ENCODE results near the gene MBLAC1.
A peak's percentile ranks its signal among the peaks of the same experiment; 100 is the strongest.

Gene MBLAC1, protein sequence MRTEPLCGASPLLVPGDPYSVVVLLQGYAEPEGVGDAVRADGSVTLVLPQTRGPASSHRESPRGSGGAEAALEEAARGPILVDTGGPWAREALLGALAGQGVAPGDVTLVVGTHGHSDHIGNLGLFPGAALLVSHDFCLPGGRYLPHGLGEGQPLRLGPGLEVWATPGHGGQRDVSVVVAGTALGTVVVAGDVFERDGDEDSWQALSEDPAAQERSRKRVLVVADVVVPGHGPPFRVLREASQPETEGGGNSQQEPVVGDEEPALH

DNA sequence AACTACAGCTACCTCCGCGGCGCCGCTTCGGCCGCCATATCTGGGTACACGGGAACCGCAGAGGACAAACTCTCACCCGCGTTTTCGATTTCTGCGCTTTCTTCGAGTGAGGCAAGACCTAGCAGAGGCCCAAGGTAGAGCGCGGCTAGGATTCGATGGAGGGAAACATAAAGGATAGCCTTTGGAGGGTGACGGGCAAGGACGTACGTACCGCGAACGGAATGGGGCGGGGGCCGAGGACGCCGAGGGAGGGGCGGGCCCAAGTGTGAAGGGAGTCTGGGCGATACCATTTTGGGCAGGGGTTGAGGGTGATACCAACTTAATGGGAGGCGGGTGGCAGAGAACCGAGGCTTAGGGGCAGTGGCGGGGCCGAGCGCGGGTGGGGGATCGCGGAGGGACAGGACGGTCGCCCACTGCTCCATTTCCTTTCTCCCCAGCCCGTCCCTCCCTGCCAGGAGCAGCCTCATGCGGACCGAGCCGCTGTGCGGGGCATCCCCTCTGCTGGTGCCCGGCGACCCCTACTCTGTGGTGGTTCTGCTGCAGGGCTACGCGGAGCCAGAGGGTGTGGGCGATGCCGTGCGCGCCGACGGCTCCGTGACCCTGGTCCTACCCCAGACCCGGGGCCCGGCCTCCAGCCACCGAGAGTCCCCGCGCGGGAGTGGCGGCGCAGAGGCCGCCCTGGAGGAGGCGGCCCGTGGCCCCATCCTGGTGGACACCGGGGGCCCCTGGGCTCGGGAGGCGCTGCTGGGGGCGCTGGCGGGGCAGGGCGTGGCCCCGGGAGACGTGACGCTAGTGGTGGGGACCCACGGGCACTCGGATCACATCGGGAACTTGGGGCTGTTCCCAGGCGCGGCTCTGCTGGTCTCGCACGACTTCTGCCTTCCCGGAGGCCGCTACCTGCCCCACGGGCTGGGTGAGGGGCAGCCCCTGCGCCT lies at the start of gene MBLAC1:
MBLAC1 (plus strand) TSS at position 37 of the 935 bp plus-strand sequence; CDS start at position 466, 429 bp downstream.
- peak; percentile 88 for DNase-seq (ENCODE audit: low spot score)

GRCh38 chr7:100077205-100077604 lies 49.6 kb upstream of the MBLAC1 start:
- no peak for DNase-seq (ENCODE audit: low spot score)

- no peak for DNase-seq (ENCODE audit: low spot score)
These were observed 47.7 kb upstream of the MBLAC1 start for GRCh38 chr7:100079024-100079560.

GRCh38 chr7:100080907-100081534 lies 45.7 kb upstream of the MBLAC1 start:
- no peak for DNase-seq (ENCODE audit: low spot score)

- DNase-seq (ENCODE audit: low spot score), result peak; percentile 87
These were observed 45.1 kb upstream of the MBLAC1 start, which contains the start of gene ZNF3 for GRCh38 chr7:100081535-100082102. Gene ZNF3, minus strand, starts transcription at chr7:100081723. Its CDS starts 4,366 bp downstream, at chr7:100077357.

DNA sequence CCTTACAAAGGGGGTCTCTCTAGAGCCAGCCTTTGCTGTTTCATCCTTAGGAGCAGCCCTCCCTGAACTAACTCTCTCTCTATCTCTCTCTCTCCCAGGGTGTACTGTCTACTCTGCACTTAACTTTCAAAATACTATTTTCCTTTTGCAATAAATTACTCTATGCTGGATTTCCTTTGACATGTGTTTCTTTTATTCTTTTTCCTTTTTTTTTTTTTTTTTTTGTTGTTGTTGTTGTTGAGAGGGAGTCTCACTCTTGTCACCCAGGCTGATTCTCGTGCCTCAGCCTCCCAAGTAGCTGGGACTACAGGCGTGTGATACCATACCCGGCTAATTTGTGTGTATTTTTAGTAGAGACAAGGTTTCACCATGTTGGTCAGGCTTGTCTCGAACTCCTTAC lies 43.8 kb upstream of the MBLAC1 start:
- no peak for DNase-seq (ENCODE audit: low spot score)

GRCh38 chr7:100085515-100085914 lies 41.3 kb upstream of the MBLAC1 start:
- no peak for DNase-seq (ENCODE audit: low spot score)

DNA sequence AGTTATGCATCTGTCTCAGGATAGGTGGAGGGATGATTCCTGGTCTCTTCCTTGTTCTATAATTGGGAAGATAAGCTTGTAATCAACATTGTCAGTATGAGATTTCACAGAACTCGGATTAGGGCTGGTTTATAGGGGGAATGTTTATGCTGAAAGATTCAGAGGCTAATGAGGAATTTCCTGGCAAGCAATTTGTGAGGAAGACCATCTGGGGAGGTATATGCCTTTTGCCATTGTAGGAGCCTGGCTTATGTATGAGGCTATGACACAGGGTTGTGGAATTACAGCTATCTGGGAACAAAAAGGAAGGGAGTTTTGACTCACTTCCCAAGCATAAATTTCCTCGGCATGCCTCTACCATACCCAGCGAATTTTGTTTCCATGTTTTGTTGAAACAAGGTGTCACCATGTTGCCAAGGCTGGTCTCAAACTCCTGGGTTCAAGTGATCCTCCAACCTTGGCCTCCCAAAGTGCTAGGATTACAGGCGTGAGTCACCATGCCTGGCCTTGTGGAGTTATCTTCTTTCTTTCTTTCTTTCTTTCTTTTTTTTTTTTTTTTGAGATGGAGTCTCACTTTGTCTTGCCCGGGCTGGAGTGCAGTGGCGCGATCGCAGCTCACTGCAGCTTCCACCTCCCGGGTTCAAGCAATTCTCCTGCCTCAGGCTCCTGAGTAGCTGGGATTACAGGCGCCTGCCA lies 39.6 kb upstream of the MBLAC1 start:
- no peak for DNase-seq (ENCODE audit: low spot score)

DNA sequence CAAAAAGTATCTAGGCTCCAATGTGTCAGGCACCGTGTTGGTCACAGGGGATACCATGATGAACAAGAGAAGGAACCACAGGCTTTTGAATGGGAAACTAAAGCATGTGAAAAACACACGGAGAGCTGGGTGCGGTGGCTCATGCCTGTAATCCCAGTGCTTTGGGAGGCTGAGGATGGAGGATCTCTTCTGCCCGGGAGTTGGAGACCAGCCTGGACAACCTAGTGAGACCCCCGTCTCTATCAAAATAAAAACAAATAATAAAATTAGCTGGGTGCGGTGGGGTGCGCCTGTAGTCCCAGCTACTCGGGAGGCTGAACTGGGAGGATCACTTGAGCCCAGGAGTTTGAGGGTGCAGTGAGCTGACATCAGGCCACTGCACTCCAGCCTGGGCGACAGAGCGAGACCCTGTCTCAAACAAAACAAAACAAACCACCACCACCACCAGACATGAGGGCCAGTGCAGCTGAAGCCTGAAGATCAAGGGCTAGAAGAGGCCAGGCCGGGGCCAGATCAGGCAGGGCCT lies 38.6 kb upstream of the MBLAC1 start:
- DNase-seq (ENCODE audit: low spot score), result no peak

GRCh38 chr7:100088621-100089457 lies 37.9 kb upstream of the MBLAC1 start, which contains the start of gene COPS6:
Gene COPS6, plus strand, starts transcription at chr7:100088969. Its CDS starts 22 bp downstream, at chr7:100088991.
- peak; percentile 66 for DNase-seq (ENCODE audit: low spot score)

DNA sequence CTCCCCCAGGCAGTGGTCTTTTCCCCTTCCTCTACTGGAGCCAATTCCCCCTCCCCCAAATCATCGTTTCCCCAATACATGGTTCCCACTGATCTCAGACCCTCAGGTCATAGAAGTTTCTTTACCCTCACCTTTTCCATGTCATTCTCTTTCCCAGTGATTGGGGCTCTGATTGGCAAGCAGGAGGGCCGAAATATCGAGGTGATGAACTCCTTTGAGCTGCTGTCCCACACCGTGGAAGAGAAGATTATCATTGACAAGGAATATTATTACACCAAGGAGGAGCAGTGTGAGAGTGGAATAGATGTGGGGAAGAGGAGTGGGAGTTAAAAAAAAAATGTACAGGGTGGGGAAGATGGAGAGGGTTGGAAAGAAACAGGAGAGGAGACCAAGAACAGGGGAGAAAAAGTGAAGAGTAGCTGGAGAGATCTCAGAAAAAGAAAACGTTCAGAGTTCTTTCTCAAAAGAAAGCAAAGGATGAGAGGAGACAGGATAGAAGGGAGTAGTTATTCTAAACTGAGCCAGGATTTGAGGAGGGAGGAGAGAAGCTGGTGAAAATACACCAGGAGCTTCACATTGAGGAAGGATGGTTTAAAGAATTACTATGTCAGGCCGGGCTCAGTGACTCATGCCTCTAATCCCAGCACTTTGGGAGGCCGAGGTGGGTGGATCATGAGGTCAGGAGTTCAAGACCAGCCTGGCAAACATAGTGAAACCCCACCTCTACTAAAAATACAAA lies 37.1 kb upstream of the MBLAC1 start:
- no peak for DNase-seq (ENCODE audit: low spot score)

DNA sequence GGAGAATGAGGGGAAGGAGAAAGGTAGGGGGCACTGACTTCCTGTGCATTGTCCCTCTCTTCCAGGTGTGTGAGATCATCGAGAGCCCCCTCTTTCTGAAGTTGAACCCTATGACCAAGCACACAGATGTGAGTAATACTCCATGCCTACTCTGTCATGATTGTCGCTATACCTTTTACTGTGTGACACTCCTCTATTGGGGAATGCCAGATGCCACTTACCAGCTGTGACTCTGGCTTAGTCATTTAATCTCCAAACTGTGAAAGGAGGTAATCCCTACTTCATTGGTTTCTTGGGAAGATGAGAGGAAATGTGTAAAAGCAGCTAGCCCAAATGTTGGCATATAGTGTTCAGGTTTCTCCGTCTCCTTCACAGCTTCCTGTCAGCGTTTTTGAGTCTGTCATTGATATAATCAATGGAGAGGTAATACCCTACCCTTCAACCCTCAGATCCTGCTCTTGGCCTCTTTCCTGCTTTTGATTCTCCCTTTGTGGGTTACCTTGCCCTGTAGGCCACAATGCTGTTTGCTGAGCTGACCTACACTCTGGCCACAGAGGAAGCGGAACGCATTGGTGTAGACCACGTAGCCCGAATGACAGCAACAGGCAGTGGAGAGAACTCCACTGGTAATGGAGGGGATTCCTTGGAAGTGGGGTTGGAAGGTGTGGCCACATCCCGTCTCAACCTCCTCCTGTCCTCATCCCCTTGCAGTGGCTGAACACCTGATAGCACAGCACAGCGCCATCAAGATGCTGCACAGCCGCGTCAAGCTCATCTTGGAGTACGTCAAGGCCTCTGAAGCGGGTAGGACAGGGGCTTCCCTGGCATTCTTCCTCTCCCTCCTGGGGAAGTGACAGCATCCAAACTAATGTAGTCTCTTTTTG lies 36.0 kb upstream of the MBLAC1 start:
- no peak for DNase-seq (ENCODE audit: low spot score)

- DNase-seq (ENCODE audit: low spot score), result no peak
These were observed 35.2 kb upstream of the MBLAC1 start for GRCh38 chr7:100091411-100092181.

- DNase-seq (ENCODE audit: low spot score), result no peak
These were observed 33.7 kb upstream of the MBLAC1 start for GRCh38 chr7:100093054-100093453.

- no peak for DNase-seq (ENCODE audit: low spot score)
These were observed 33.3 kb upstream of the MBLAC1 start for GRCh38 chr7:100093498-100093897.

- no peak for DNase-seq (ENCODE audit: low spot score)
These were observed 32.8 kb upstream of the MBLAC1 start for GRCh38 chr7:100093925-100094486.

DNA sequence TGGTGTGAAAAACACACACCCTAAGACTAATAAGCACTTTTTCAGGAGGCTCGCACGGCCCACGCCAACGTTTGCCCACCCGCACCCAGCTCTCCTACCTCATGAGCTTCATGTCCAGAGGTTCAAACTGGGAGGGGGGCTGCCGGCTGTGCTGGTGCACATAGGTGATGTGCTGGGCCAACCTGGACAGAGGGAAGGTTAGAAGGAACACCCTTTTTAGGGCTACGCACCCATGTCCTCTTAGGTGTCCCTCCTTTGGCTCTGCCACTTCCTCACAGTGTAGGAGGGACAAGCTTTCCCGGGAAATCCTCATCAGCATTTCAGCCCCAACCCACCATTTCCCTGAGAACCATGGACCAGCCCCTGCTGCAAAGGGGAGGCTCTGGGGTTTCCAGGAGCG lies 31.5 kb upstream of the MBLAC1 start:
- no peak for DNase-seq (ENCODE audit: low spot score)
